AG04449 (cell line): Measurements from ENCODE around the gene UBXN2A.
A peak's percentile ranks its signal among the peaks of the same experiment; 100 is the strongest.

Experiments used
- CTCF ChIA-PET: fragments of 350-600 bp; formaldehyde crosslinking; extraction: SDS; loops from one replicate; lab custom pipeline; 2021; ENCODE audit warnings: antibody characterized with exemption; lab: Yijun Ruan, JAX
- POLR2A ChIA-PET: fragments of 400-600, 350-600 bp; formaldehyde crosslinking; extraction: SDS; loops from one replicate; lab custom pipeline; 2020; ENCODE audit warnings: antibody characterized with exemption, inconsistent platforms; lab: Yijun Ruan, JAX
- DNase-seq: peaks from one replicate; pipeline ENCODE4 v3.0.0-alpha.2; 2010; ENCODE audit warnings: low read depth, low spot score
- H3K4me3 ChIP-seq: 2 replicates; pipeline ENCODE4 v1.5.1; 2011; ENCODE audit warnings: low read depth, mild to moderate bottlenecking, control low read depth, low read length
- CTCF ChIP-seq: IDR thresholded peaks from one replicate; pipeline ENCODE4 v1.5.1; 2011; ENCODE audit warnings: mild to moderate bottlenecking, moderate library complexity, low read length, control low read depth, inconsistent platforms; ENCODE audit not compliant: insufficient read depth; ENCODE audit errors: missing control alignments

The UBXN2A gene

GRCh38 chr2:23934259-23934658 lies 6.0 kb upstream of the UBXN2A start:
- no peak overlapping the region for H3K4me3 ChIP-seq
- ChIA-PET CTCF (no interaction called here), POLR2A (no interaction called here)
- DNase-seq: no peak
- no peak for TF ChIP-seq CTCF

- H3K4me3 ChIP-seq: peak overlapping the region; percentile 84
- no peak for TF ChIP-seq CTCF
- CTCF ChIA-PET: interaction anchor here (0.8 to 3.0 kb wide), 4 partner anchors 10 to 16 kb away, joined by 3 to 47 read pairs (median 6); partner anchors contain the start of gene ATAD2B
- DNase-seq: no peak
- POLR2A ChIA-PET: interaction anchor here (0.8 to 2.9 kb wide), 3 partner anchors 14 to 143 kb away, joined by 3 to 22 read pairs (median 6); partner anchors contain the start of gene ATAD2B
Observed at GRCh38 chr2:23940718-23941620, 706 bp downstream of the UBXN2A start.

GRCh38 chr2:23941644-23942043 lies 1.4 kb downstream of the UBXN2A start:
- no peak for TF ChIP-seq CTCF
- no peak for DNase-seq
- CTCF ChIA-PET: interaction anchor here (0.8 to 2.3 kb wide), 3 partner anchors 9 to 17 kb away, joined by 3 to 6 read pairs (median 5); partner anchors contain the start of gene ATAD2B
- no peak overlapping the region; the same call in none of the 2 replicates for H3K4me3 ChIP-seq
- POLR2A ChIA-PET: no interaction called here

- no peak for TF ChIP-seq CTCF
- H3K4me3 ChIP-seq: no peak overlapping the region
- ChIA-PET POLR2A (no interaction called here), CTCF (interaction anchor here (2.3 kb wide), 1 partner anchor 17 kb away, joined by 6 read pairs; the partner anchor contains the start of gene ATAD2B)
- no peak for DNase-seq
Observed at GRCh38 chr2:23943666-23944065, 3.4 kb downstream of the UBXN2A start.

- CTCF ChIA-PET: no interaction called here
- POLR2A ChIA-PET: interaction anchor here (1.3 kb wide), 1 partner anchor 17 kb away, joined by 7 read pairs; the partner anchor contains the start of gene ATAD2B
- no peak for DNase-seq
- H3K4me3 ChIP-seq: no peak overlapping the region
- no peak for TF ChIP-seq CTCF
Observed at GRCh38 chr2:23944527-23944926, 4.3 kb downstream of the UBXN2A start.

GRCh38 chr2:23944976-23945375 lies 4.7 kb downstream of the UBXN2A start:
- TF ChIP-seq CTCF: no peak
- H3K4me3 ChIP-seq: no peak overlapping the region
- POLR2A ChIA-PET: interaction anchor here (1.3 kb wide), 1 partner anchor 18 kb away, joined by 7 read pairs; the partner anchor contains the start of gene ATAD2B
- CTCF ChIA-PET: no interaction called here
- no peak for DNase-seq
